ENCODE results near the gene CACNA1C. TPM values are rescaled to one million over a fixed set of nuclear protein-coding genes. Genes with fewer than 3 reads are reported as not detected.

CACNA1C gene
- total RNA-seq, 4 donors from 2014 or later = 9.7 to 42.1 (median 18.1) TPM

GRCh38 chr12:2231011-2231595 lies 178.3 kb downstream of the CACNA1C start:
- Histone ChIP-seq H3K27me3 (no peaks in the 10 kb centered on the region), H3K36me3 (no peaks in the 10 kb centered on the region), H3K9me3 (no peaks in the 10 kb centered on the region), H3K4me1 (no peaks in the 10 kb centered on the region), H3K4me3 (no peak overlapping the region), H3K27ac (no peak overlapping the region)
- TF ChIP-seq CTCF (IDR thresholded peaks at IDR 0.05) (no peak), POLR2A (IDR thresholded peaks at IDR 0.05) (no peak)
- DNase-seq = no peak

- no peak for DNase-seq
- Histone ChIP-seq H3K27me3 (no peaks in the 10 kb centered on the region), H3K4me1 (no peaks in the 10 kb centered on the region), H3K36me3 (no peaks in the 10 kb centered on the region), H3K27ac (no peak overlapping the region), H3K4me3 (no peak overlapping the region), H3K9me3 (no peaks in the 10 kb centered on the region)
- TF ChIP-seq CTCF (IDR thresholded peaks at IDR 0.05) (no peak), POLR2A (IDR thresholded peaks at IDR 0.05) (no peak)
These were observed 179.2 kb downstream of the CACNA1C start for GRCh38 chr12:2231956-2232355.

GRCh38 chr12:2233034-2233433 lies 180.2 kb downstream of the CACNA1C start:
- Histone ChIP-seq H3K9me3 (no peaks in the 10 kb centered on the region), H3K27me3 (no peaks in the 10 kb centered on the region), H3K36me3 (no peaks in the 10 kb centered on the region), H3K4me1 (no peaks in the 10 kb centered on the region), H3K4me3 (no peak overlapping the region), H3K27ac (no peak overlapping the region)
- no peak for DNase-seq
- TF ChIP-seq POLR2A (IDR thresholded peaks at IDR 0.05) (no peak), CTCF (IDR thresholded peaks at IDR 0.05) (no peak)

- H3K4me1 ChIP-seq = no peaks in the 10 kb centered on the region
- H3K27ac ChIP-seq = no peak overlapping the region
- no peaks in the 10 kb centered on the region for H3K9me3 ChIP-seq
- H3K4me3 ChIP-seq = no peak overlapping the region
- H3K36me3 ChIP-seq = no peaks in the 10 kb centered on the region
- no peak for DNase-seq
- no peaks in the 10 kb centered on the region for H3K27me3 ChIP-seq
- TF ChIP-seq CTCF (IDR thresholded peaks at IDR 0.05) = no peak
- TF ChIP-seq POLR2A (IDR thresholded peaks at IDR 0.05) = no peak
These were observed 181.3 kb downstream of the CACNA1C start for GRCh38 chr12:2234091-2234490.

GRCh38 chr12:2234646-2235350 lies 182.0 kb downstream of the CACNA1C start:
- Histone ChIP-seq H3K9me3 (no peaks in the 10 kb centered on the region), H3K36me3 (no peaks in the 10 kb centered on the region), H3K27ac (no peak overlapping the region), H3K27me3 (no peaks in the 10 kb centered on the region), H3K4me1 (no peaks in the 10 kb centered on the region), H3K4me3 (no peak overlapping the region)
- TF ChIP-seq POLR2A (IDR thresholded peaks at IDR 0.05) (no peak), CTCF (IDR thresholded peaks at IDR 0.05) (no peak)
- DNase-seq = no peak
